AG09309 (cell line): ENCODE data around the gene AKNA.

Source experiments
- DNase-seq: peaks from one replicate; pipeline ENCODE4 v3.0.0-alpha.2; 2010; ENCODE audit warnings: low read depth
- H3K4me3 ChIP-seq: 2 replicates; pipeline ENCODE4 v1.5.1; 2011; ENCODE audit warnings: mild to moderate bottlenecking, low read depth, low read length, moderate library complexity; ENCODE audit not compliant: control insufficient read depth
- TF ChIP-seq, protein P1 (sequence below): IDR thresholded peaks from 2 replicates; pipeline ENCODE4 v1.5.1; 2011; ENCODE audit warnings: mild to moderate bottlenecking, low read depth, low read length, inconsistent platforms; ENCODE audit not compliant: insufficient read depth, control insufficient read depth; ENCODE audit errors: missing control alignments

Gene AKNA

DNA sequence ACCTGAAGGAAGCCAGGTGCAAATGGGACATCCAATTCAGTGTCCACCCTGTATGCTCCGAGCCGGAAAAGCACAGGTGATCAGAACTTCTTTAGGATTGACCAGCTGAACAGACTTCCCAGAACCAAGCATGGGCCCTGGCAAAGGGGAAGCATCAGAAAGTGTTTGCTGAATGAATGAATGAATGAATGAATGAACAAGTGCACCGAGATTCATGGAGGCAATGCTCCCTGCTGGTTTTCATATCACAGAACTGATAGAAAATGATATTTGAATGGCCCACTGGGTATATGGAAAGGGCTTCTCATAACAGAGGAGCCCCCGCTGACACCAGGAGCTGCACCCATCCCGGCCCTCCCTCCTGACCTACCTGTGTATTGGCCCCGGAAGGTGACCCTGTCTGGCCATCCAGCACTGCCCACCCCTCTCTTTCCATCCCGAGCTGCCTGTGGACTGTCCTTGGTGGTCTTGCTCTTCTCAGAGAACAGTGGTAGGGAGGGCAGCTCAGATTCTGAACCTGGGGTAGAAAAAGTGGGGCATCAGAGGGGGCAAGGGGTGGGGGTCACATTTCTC is 42.2 kb downstream of the AKNA start:
- H3K4me3 ChIP-seq, result no peak overlapping the region
- TF ChIP-seq, protein P1, sequence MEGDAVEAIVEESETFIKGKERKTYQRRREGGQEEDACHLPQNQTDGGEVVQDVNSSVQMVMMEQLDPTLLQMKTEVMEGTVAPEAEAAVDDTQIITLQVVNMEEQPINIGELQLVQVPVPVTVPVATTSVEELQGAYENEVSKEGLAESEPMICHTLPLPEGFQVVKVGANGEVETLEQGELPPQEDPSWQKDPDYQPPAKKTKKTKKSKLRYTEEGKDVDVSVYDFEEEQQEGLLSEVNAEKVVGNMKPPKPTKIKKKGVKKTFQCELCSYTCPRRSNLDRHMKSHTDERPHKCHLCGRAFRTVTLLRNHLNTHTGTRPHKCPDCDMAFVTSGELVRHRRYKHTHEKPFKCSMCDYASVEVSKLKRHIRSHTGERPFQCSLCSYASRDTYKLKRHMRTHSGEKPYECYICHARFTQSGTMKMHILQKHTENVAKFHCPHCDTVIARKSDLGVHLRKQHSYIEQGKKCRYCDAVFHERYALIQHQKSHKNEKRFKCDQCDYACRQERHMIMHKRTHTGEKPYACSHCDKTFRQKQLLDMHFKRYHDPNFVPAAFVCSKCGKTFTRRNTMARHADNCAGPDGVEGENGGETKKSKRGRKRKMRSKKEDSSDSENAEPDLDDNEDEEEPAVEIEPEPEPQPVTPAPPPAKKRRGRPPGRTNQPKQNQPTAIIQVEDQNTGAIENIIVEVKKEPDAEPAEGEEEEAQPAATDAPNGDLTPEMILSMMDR, result no peak
- DNase-seq, result no peak

- TF ChIP-seq, protein P1, result no peak
- DNase-seq, result no peak
- no peak overlapping the region for H3K4me3 ChIP-seq
These were observed 43.1 kb downstream of the AKNA start for GRCh38 chr9:114344692-114345091.

DNA sequence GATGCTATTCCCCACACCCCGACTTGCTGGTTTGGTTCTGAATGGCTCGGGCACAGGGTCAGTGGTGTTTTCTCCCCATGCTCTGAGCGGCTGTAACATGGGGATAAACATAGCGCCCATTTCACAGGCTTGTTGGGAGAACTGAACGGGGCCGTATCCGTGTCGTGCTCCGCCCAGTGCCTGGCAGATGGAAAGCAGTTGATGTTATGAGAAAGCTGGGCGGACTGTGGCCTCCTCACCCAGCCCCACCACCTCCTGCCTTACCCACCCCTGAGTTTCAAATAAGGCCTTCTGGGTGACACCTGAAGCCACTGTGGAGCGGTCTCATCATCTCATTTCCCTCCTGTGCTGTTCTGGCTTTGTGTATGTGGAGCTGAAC is 43.6 kb downstream of the AKNA start:
- no peak overlapping the region for H3K4me3 ChIP-seq
- DNase-seq, result no peak
- TF ChIP-seq, protein P1, result no peak

DNA sequence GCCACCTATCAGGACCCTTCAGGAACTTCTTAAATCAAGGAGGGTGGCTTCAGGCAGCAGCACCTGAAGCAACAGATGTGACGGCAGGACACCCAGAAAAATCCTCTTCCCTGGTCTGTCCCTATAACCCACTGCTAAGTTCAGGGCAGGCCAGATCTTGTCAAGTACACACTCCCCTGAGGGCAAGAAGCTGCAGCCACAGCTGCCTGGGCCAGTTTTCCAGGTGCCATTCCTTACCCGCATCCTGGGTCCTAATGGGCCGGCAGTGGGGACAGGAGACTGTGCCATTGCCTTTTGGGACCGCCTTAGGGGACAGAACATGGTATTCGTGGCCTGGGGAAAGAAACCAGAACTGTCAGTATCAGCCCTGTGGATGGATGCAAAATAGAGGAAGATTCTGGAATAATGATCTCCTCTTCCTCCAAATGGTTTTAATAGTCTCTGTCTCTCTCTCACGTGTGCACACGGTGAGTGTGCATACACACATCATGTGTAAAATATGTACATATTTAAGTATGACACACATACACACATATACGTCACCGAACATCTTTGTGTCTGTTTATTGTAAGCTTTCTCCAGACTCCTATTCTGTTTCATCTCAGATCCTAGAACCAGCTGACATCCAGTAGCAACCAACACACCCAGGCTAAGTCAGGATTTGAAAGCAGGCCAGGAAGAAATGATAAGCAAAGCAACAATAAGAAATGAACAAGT is 44.2 kb downstream of the AKNA start:
- no peak overlapping the region for H3K4me3 ChIP-seq
- TF ChIP-seq, protein P1, result no peak
- DNase-seq, result no peak

- DNase-seq, result no peak
These were observed 44.9 kb downstream of the AKNA start for GRCh38 chr9:114342755-114343440.

DNA sequence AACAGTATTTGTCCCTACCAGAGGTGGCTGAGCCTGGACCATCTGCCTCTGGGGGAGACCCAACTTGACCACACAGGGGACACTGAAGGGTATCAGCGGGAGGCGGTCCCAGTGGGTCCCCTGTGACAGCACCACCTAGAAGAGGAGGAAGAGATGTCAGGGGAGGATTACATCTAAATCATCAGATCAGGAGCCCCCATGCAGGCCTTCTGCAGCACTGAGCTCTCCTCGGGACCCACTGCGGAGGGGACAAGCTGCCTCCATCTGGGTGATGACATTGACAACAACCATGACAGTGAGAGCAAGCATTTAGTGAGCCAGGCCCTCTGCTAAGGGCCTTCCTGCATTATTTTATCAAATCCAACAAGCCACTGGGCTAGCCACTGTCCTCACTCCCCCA is 45.8 kb downstream of the AKNA start:
- no peak overlapping the region for H3K4me3 ChIP-seq
- DNase-seq, result no peak
- TF ChIP-seq, protein P1, result no peak

More at GRCh38 chr9:114342755-114343440, 44.9 kb downstream of the AKNA start:
- TF ChIP-seq, protein P1, result no peak
- H3K4me3 ChIP-seq, result no peak overlapping the region
